Measurements from ENCODE around the gene ZNF212.
A peak's percentile ranks its signal among the peaks of the same experiment; 100 is the strongest.

The ZNF212 gene

DNA sequence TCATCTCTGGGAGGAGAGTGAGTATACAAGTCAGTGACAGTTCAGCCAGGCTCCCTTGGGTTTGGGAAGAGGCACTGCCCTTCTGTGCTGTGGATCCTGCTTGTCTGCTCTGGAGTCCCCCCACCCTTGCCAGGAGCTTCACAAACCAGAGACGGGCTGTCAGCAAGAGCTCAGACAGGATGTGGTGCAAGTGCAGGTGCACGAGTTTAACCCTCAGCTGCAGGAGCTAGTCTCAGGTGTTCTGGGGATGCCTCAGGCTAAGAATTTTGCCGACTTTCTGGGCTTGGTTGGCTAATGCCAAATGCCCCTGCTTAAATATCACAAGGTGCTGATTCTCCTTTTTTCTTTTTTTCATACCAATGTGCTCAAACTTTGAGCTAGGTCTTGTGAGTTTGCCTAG, 44.9 kb downstream of the ZNF212 start:
- FAIRE-seq (peak; percentile 31), DNase-seq (ENCODE audit: insufficient read length, low spot score) (peak; percentile 44)

DNA sequence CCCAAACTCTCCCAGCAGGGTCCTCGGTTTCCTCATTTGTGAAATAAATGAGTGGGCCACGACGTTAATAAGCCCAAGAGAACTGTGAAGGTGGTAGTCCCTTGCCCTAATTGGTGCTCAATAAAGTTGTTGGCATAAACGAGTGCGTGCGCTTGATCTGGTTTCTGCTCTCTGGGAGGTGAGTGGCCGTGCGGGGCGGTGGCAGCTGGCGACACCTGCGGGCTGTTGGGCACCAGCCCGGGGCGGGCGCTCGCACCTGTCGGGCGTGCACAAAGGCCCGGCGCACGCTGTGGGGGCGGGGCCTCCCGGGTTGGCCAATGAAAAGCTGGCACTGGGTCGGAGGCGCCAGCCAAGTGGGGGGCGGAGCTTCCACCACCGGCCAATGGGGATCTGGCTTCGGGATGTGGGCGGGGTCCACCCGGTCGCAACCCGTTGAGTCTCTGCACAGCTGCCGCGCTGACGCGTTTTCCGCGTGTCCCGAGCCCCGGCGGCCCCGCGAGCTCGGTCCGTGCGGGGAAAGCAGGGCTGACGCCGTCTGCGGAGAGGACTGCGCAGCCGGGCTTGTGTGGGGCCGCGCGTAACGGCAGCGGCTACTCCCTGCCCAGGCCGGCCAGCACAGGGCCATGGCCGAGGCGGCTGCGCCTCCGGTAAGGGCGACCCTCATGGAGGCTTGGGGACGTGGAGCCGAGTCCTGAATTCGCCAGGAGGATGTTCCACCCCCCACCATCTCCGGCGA, 45.6 kb downstream of the ZNF212 start:
- FAIRE-seq (peak; percentile 82), DNase-seq (ENCODE audit: insufficient read length, low spot score) (peak; percentile 99)

GRCh38 chr7:149285603-149286002, 46.2 kb downstream of the ZNF212 start:
- FAIRE-seq: no peak
- DNase-seq (ENCODE audit: insufficient read length, low spot score): no peak

DNA sequence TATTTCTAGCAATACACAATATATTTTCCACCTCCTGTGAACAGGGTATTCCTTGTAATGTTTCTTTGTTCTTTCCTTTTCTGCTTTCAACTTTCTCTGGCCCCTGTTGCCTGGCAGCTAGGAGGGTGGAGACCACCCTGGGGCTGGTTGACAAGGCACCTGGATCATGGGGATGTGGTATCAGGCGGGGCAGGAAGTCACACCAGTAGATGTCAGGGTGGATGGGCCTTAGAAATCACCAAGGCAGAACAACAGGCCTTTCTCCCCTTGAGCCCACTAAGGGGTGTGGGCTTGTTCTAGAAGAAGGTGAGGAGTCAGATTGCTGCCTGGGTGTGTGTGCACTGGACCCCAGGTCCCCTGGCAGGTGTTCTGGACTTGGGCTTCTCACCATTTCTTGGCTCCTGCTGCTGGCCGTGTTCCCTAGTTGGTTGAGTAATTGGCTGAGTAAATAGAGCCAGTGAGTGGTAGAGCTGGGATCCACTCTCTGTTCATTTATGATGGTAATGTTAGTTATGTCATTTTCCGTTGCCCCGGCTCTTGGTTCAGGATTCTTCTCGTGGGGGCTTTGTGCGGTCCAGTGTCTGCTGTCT, 47.5 kb downstream of the ZNF212 start:
- DNase-seq (ENCODE audit: insufficient read length, low spot score) (no peak), FAIRE-seq (no peak)

GRCh38 chr7:149287622-149288021, 48.2 kb downstream of the ZNF212 start:
- FAIRE-seq: no peak
- no peak for DNase-seq (ENCODE audit: insufficient read length, low spot score)

DNA sequence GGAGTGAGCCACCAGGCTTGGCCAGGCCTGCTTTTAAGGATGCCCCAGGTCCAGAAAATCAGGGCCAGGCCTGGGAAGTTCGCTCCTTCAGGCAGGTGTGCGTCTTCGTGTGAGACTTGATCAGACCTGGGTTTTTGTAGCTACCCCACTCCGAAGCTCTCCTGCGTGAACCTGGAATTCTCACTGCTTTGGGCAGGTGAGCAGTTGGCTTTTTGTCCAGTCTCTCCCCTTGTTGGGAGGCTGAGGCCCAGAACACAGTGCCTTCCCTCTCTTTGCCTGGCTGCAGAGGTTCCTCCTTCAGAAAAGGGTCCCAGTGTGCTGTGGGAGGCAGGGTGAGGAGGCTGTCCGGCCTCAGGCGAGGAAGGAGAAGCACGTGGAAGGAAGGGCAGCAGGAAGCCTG, 49.8 kb downstream of the ZNF212 start:
- no peak for FAIRE-seq

GRCh38 chr7:149289856-149290255, 50.4 kb downstream of the ZNF212 start:
- FAIRE-seq: no peak
- DNase-seq (ENCODE audit: insufficient read length, low spot score): no peak

More for the DNA sequence above, 49.8 kb downstream of the ZNF212 start:
- DNase-seq (ENCODE audit: insufficient read length, low spot score): no peak

GRCh38 chr7:149291036-149291780, 51.8 kb downstream of the ZNF212 start:
- FAIRE-seq: no peak
- DNase-seq (ENCODE audit: insufficient read length, low spot score): no peak

DNA sequence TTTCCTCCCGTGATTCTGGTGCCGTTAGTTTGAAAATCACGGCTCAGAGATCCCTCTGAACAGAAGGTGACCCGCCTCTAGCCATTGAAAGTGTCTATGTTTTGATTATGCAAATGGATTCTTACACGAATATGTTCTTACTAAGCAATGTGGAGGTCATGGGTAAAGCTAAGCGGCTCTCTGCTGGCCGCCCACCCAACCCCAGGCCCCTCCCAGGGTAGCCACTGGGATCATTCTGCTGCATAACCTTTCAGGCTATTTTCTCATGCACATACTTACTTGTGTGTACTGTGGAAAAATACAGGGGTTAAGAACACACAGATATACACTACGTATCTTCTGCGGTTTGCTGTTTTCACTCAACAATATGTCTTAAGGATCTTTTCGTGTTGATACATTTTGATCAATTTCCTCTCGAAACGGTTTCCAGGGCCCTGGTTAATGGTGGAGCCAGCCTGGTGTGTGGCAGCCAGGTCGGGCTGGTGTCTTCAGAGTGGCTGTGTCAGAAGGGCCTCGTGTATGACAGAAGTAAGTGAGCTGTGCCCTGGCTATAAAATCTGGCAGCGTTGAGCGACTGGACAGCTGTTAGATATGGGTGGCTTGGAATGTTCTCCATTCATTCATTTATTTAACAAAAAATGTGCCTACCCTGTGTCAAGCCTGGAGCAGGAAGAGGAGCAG, 52.5 kb downstream of the ZNF212 start:
- DNase-seq (ENCODE audit: insufficient read length, low spot score): no peak
- no peak for FAIRE-seq

GRCh38 chr7:149292462-149292823, 53.0 kb downstream of the ZNF212 start:
- no peak for DNase-seq (ENCODE audit: insufficient read length, low spot score)

GRCh38 chr7:149293338-149293737, 53.9 kb downstream of the ZNF212 start:
- FAIRE-seq (no peak), DNase-seq (ENCODE audit: insufficient read length, low spot score) (no peak)

More at GRCh38 chr7:149292462-149292823, 53.0 kb downstream of the ZNF212 start:
- FAIRE-seq: no peak

- DNase-seq (ENCODE audit: insufficient read length, low spot score) (no peak), FAIRE-seq (no peak)
These were observed 54.6 kb downstream of the ZNF212 start for GRCh38 chr7:149293946-149294633.

DNA sequence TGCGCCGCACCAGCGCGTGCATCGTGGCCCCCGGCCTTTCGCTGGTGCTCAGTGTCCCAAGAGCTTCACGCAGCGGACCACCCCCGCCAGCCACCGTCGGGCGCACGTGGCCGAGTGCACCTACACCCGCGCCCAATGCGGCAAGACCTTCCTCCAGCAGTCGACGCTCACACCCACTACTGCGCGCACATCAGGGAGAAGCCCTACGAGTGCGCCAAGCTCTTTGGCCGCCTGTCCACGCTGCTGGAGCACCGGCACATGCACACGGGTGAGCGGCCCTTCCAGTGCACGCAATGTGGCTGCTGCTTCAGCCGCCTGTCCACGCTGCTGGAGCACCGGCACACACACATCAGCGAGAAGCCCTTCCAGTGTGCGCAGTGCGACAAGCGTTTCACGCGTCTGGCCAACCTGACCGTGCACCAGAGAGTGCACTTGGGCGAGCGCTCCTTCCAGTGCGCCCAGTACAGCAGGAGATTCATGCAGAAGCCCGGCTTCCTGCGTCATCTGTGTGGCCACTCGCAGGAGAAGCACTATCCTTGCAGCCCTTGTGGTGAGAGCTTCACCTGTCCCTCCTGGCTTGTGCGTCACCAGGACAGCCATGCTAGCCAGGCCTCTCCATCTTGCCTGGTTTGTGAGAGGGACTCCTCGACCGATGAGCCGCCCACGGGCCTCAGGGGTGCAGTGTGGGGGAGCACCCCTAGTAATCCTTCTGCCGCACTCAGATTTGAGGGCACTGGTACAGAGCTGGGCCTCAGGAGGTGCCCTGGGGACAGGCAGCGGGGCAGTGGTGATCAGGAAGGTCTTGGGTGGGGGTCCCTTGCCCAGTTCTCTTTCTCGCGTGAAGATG, 55.4 kb downstream of the ZNF212 start:
- FAIRE-seq (no peak), DNase-seq (ENCODE audit: insufficient read length, low spot score) (no peak)

DNA sequence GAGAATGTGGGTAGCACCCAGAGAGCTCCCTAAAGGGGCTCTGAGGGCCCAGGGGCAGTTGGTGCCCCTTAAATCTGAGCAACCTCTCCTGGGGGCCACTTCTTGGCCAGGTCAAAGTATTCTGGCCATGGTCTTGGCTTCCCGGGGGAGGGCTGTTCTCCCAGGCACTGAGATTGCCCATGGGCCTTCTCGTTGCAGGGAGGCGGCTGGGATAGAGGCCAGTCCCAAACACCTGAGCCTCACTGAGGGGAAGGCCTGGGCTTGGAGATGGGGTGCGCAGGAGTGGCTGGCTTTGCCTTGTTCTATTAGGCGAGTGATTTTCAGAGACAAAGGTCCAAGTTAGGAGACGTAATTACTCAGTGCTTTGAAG, 56.0 kb downstream of the ZNF212 start:
- DNase-seq (ENCODE audit: insufficient read length, low spot score) (no peak), FAIRE-seq (no peak)

DNA sequence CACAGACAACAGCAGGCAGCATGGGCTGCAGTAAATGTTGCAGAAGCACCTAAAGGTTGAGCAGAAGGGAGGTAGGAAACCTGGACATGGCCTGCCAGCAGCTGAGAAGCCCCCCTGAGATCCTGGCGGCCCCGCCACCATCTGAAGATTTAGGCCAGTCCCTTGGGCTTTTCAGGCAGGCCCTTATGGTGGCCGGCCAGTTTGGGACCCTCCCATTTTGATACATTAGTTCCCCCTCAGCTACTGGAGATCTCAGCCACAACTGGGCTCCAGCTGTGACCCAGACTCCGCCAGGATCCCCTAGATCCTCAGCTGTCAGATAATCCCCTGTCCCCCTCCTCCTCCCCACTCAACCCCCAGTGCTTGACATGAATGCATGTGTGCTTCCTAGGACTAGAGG, 56.9 kb downstream of the ZNF212 start:
- DNase-seq (ENCODE audit: insufficient read length, low spot score) (no peak), FAIRE-seq (no peak)

DNA sequence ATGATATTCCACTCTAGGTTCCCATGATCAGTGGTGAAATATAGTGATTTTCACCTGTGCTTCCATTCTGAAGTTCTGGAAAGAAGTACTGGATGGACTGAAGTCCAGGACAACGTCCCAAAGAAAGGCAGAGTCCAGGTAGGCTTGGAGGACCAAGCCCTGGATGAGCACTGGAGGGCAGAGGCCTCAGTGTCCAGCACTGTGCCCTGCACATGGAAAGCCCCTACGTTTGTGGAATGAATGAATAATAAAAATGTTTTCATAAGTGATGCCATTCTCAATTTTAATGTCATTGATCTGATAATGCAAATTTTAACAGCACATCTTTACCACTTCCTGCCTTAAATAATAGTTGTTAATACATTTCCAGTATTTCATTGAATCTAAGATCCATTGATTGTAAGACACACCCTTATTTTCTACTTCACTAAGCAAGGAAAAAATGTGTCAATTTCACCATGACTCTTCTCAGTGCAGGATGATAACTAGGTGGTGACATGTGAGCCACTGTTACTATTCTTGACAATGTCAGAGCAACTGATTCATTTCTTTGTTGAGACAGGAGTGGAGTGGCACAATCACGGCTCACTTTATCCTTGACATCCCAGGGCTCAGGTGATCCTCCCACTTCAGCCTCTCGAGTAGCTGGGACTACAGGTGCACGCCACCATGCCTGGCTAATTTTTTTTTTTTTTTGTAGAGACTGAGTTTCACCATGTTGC, 57.7 kb downstream of the ZNF212 start:
- DNase-seq (ENCODE audit: insufficient read length, low spot score) (no peak), FAIRE-seq (no peak)

DNA sequence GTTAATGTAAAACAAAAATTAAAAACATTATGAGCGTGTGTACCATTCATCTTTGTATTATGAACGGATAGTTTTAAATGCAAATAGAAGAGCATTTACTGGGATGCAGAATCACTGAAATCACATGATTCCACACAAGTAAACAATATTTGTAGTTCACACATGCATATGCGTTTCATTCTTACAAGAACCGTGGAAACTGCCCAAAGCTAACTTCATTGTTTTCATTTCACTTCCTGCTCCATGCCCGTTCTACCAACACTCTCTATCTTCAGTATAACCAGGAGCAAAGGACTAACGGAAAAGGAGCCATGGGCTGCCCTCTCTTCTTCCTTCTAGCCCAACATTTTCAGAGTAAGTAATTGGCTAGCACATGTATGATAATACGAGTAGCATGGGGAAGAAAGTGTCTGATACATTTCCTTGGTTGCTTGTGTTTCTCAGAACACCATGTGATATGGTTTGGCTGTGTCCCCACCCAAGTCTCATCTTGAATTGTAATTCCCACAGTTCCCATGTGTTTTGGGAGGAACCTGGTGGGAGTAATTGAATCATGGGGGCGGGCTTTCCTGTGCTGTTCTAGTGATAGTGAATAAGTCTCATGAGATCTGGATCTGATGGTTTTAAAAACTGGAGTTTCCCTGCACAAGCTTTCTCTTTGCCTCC, 61.3 kb downstream of the ZNF212 start:
- DNase-seq (ENCODE audit: insufficient read length, low spot score) (no peak), FAIRE-seq (no peak)

DNA sequence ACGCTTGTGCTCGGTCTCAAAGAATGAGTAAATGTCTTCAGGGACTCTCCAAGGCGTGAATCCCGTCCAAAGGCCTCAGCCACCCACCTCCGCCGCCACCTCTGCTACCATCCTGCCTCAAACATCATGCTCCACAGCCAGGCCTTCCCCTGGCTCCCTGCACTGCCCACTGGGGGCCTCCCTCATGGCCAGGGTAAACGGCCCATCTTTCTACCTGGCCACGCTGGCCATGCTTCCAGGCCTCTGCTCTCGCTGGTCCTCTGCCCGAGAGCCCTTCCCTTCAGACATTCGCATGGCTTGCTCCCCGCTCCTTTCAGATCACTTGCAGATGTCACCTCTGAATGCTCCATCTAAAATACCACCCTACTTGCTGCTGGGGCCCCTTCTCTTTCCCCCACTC, 62.8 kb downstream of the ZNF212 start:
- DNase-seq (ENCODE audit: insufficient read length, low spot score) (no peak), FAIRE-seq (no peak)

DNA sequence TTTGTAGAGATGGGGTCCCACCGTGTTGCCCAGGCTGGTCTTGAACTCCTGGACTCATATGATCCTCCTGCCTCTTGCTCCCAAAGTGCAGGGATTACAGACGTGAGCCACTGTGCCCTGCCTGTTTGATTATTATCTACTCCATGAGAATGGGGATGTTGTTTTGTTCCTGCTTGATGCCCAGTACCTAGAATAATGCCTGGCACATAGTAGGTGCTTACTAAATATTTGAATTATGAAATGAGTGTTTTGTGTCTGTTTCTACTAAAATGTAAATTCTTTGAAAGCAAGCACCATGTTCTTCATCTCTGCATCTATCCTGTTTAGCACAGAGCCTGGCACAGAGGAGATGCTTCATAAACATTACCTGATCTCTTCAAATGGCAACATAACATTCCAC, 63.4 kb downstream of the ZNF212 start:
- FAIRE-seq (no peak), DNase-seq (ENCODE audit: insufficient read length, low spot score) (no peak)

All from GM19239 (cell line).